HG02840 (cell line): ENCODE measurements around the gene ZNF75A.

Experiments
- ATAC-seq: cut with Tn5 transposase; IDR thresholded peaks from one replicate; pipeline ENCODE4 v1.9.1; 2021; ENCODE audit warnings: mild to moderate bottlenecking, moderate library complexity, moderate number of reproducible peaks; ENCODE audit not compliant: unreplicated experiment, low FRiP score

Gene ZNF75A

GRCh38 chr16:3283543-3284447 lies 21.5 kb upstream of the ZNF75A start:
- no peak for ATAC-seq

- no peak for ATAC-seq
Measured at GRCh38 chr16:3285131-3285530, 20.2 kb upstream of the ZNF75A start.

GRCh38 chr16:3289998-3290673 lies 15.2 kb upstream of the ZNF75A start:
- ATAC-seq, result no peak

- no peak for ATAC-seq
Measured at GRCh38 chr16:3292604-3293003, 12.7 kb upstream of the ZNF75A start.

- ATAC-seq, result no peak
Measured at GRCh38 chr16:3295209-3295608, 10.1 kb upstream of the ZNF75A start.

- ATAC-seq, result no peak
Measured at GRCh38 chr16:3295783-3296182, 9.5 kb upstream of the ZNF75A start.

- ATAC-seq, result no peak
Measured at GRCh38 chr16:3304370-3304769, 927 bp upstream of the ZNF75A start.

GRCh38 chr16:3306078-3306477 lies 781 bp downstream of the ZNF75A start:
- ATAC-seq, result no peak

- no peak for ATAC-seq
Measured at GRCh38 chr16:3311496-3311895, 6.2 kb downstream of the ZNF75A start.

- ATAC-seq, result no peak
Measured at GRCh38 chr16:3317315-3317999, 12.2 kb downstream of the ZNF75A start.

- no peak for ATAC-seq
Measured at GRCh38 chr16:3321816-3322215, 16.5 kb downstream of the ZNF75A start.

- ATAC-seq, result no peak
Measured at GRCh38 chr16:3327514-3327913, 22.2 kb downstream of the ZNF75A start.

GRCh38 chr16:3328104-3328503 lies 22.8 kb downstream of the ZNF75A start:
- no peak for ATAC-seq

- no peak for ATAC-seq
Measured at GRCh38 chr16:3328643-3329042, 23.3 kb downstream of the ZNF75A start.

GRCh38 chr16:3346041-3346440 lies 40.7 kb downstream of the ZNF75A start:
- no peak for ATAC-seq

- ATAC-seq, result no peak
Measured at GRCh38 chr16:3347586-3347985, 42.3 kb downstream of the ZNF75A start.

GRCh38 chr16:3348547-3349167 lies 43.4 kb downstream of the ZNF75A start:
- no peak for ATAC-seq

GRCh38 chr16:3349175-3349574 lies 43.9 kb downstream of the ZNF75A start:
- no peak for ATAC-seq

GRCh38 chr16:3355589-3355988 lies 50.3 kb downstream of the ZNF75A start, which contains the start of gene OR2C1:
OR2C1 (plus strand) TSS chr16:3355889; CDS start chr16:3355941, 52 bp downstream.
- ATAC-seq, result no peak

- no peak for ATAC-seq
Measured at GRCh38 chr16:3356118-3356517, 50.8 kb downstream of the ZNF75A start.

- ATAC-seq, result no peak
Measured at GRCh38 chr16:3358871-3359270, 53.6 kb downstream of the ZNF75A start.
